WERI-Rb-1 (cell line): Measurements from ENCODE around the gene TM4SF5.

Source experiments
- DNase-seq: peaks from one replicate; pipeline ENCODE4 v3.0.0-alpha.2; 2020
- H3K27ac ChIP-seq: fragments of 250-450 bp; sonication (Bioruptor Pico); 2 replicates; pipeline ENCODE4 v1.5.1; 2020; ENCODE audit warnings: mild to moderate bottlenecking, moderate library complexity
- H3K27me3 ChIP-seq: fragments of 250-450 bp; sonication (Bioruptor Pico); 2 replicates; pipeline ENCODE4 v1.5.1; 2021; ENCODE audit warnings: mild to moderate bottlenecking, low read depth, moderate library complexity; ENCODE audit not compliant: insufficient read depth, severe bottlenecking
- H3K36me3 ChIP-seq: fragments of 250-450 bp; sonication (Bioruptor Pico); 2 replicates; pipeline ENCODE4 v1.5.1; 2020; ENCODE audit warnings: mild to moderate bottlenecking, moderate library complexity
- H3K4me3 ChIP-seq: 2 replicates; pipeline ENCODE4 v1.5.1; 2011; ENCODE audit warnings: low read depth, mild to moderate bottlenecking, control low read depth, low read length
- H3K9me3 ChIP-seq: fragments of 250-450 bp; sonication (Bioruptor Pico); 2 replicates; pipeline ENCODE4 v1.5.1; 2021; ENCODE audit warnings: mild to moderate bottlenecking, moderate library complexity; ENCODE audit not compliant: severe bottlenecking
- TF ChIP-seq, protein P1 (sequence below): IDR thresholded peaks from 2 replicates; pipeline ENCODE4 v1.5.1; 2011; ENCODE audit warnings: low read depth, mild to moderate bottlenecking, control low read depth, inconsistent platforms, low read length

TM4SF5 gene

DNA sequence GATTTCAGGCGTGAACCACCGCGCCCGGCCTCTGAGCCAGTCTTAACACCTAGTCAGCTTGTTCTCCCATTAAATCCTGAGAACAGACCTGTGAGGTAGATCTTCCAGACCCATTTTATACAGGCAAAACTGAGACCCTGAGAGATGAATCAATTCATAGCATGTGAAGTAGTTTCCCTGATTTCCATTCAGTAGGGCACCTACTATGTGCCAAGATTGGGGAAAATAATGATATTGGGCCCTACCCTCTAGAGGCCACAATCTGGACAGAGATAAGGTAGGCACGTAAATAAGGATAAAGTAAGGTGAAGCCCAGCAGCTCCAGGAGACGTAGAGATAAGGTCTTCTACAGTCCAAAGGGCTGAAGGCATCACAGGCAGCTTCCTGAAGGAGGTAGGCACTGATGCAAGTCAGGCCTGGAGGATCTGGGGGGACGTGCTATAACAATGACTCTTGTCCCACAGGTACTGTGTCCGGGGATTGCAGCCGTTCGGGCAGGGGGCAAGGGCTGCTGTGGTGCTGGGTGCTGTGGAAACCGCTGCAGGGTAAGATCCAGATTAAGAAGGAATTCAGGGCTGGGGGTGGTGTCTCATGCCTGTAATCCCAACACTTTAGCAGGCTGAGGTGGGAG, 8.8 kb downstream of the TM4SF5 start:
- no peak for DNase-seq
- no peaks in the 10 kb centered on the region for H3K27me3 ChIP-seq
- TF ChIP-seq, protein P1, sequence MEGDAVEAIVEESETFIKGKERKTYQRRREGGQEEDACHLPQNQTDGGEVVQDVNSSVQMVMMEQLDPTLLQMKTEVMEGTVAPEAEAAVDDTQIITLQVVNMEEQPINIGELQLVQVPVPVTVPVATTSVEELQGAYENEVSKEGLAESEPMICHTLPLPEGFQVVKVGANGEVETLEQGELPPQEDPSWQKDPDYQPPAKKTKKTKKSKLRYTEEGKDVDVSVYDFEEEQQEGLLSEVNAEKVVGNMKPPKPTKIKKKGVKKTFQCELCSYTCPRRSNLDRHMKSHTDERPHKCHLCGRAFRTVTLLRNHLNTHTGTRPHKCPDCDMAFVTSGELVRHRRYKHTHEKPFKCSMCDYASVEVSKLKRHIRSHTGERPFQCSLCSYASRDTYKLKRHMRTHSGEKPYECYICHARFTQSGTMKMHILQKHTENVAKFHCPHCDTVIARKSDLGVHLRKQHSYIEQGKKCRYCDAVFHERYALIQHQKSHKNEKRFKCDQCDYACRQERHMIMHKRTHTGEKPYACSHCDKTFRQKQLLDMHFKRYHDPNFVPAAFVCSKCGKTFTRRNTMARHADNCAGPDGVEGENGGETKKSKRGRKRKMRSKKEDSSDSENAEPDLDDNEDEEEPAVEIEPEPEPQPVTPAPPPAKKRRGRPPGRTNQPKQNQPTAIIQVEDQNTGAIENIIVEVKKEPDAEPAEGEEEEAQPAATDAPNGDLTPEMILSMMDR: no peak

DNA sequence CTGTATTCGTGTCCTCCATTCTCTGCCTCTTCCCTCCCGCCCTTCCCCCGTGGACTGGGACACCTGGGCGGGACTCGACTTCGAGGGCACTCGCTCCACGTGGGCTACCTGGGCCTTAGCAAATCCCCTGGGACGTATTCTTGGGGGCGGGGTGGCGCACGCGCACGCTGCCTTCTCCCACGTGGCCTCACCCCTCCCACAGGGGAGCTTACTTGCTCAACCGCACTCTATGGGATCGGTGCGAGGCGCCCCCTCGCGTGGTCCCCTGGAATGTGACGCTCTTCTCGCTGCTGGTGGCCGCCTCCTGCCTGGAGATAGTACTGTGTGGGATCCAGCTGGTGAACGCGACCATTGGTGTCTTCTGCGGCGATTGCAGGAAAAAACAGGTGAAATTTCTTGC, 11.0 kb downstream of the TM4SF5 start:
- Histone ChIP-seq H3K9me3 (no peaks in the 10 kb centered on the region), H3K27ac (no peak overlapping the region), H3K4me3 (no peak overlapping the region), H3K36me3 (no peaks in the 10 kb centered on the region), H3K27me3 (no peaks in the 10 kb centered on the region)
- TF ChIP-seq, protein P1: no peak
- DNase-seq: no peak

More for the DNA sequence above, 8.8 kb downstream of the TM4SF5 start:
- Histone ChIP-seq H3K27ac (no peak overlapping the region), H3K9me3 (no peaks in the 10 kb centered on the region), H3K36me3 (no peaks in the 10 kb centered on the region), H3K4me3 (no peak overlapping the region)

DNA sequence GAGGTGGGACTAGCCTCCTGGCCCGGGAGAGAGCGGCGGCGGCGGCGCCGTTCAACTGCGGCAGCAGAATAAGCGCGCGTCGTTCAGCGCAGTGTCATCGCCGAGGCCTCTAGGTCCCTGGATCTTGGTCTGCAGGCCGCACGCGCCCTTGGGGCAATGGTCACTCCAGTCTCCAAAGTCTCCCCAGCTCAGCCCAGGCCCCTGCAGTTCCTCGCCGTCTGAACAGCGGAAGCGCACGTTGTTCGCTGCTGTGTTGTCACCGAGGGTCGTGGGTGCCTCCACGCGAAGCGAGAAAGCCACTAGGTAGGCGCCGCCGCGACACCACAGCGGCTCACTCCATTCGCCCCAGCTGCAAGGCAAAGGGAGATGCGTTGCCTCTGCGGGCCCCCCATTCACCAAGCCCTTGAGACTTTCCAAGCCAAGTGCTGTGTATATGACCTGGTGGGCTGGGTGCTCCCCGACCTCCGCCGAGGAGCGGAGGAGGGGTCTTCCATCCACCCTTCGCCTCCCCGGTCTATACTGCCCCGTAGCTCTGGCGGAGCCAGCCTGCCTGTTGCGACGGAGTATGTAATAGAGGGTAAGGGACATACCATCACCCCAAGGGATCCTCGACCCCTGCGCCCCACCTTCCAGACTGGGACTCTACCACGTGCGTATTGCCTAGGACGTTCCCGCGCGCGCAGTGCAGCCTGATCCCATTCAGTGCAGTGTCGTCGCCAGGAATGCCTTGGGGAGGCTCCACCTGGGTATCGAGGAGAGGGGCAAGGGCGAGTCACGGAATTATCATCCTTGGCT, 13.8 kb downstream of the TM4SF5 start:
- H3K4me3 ChIP-seq: peak overlapping the region; percentile 30

DNA sequence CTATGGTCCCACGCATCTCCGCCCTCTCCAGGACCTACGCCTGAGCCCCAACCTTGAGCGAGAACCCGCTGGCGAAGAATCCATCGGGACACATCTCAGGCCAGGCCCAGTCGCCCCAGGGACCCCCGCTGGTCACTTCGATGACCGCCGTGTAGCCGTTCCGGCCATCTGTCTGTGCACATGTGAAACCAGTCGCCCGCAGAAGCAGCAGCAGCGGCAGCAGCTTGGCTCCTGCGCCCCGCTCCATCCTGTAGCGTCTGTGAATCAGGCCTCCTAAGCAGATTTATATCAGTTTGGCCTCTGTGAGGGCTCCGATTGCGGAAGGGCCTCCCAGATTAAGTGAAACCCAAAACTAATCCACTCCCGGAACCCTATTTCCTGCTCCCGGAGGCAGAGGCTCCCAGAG, 14.4 kb downstream of the TM4SF5 start, which contains the start of gene VMO1:
Gene VMO1 (minus strand): TSS at position 259 of the 406 bp plus-strand sequence. CDS start 12 bp downstream, at position 247.
- peak; percentile 91 for DNase-seq
- no peaks in the 10 kb centered on the region for H3K27me3 ChIP-seq
- peak within 1 kb of the TSS; percentile 63 for H3K27ac ChIP-seq
- peak within 1 kb of the TSS; percentile 30 for H3K4me3 ChIP-seq
- no peaks in the 10 kb centered on the region for H3K9me3 ChIP-seq
- TF ChIP-seq, protein P1: no peak
- no peaks in the 10 kb centered on the region for H3K36me3 ChIP-seq

More for the DNA sequence above, 13.8 kb downstream of the TM4SF5 start:
- Histone ChIP-seq H3K27ac (peak overlapping the region; percentile 63), H3K27me3 (no peaks in the 10 kb centered on the region), H3K36me3 (no peaks in the 10 kb centered on the region), H3K9me3 (no peaks in the 10 kb centered on the region)
- TF ChIP-seq, protein P1: no peak
- no peak for DNase-seq

DNA sequence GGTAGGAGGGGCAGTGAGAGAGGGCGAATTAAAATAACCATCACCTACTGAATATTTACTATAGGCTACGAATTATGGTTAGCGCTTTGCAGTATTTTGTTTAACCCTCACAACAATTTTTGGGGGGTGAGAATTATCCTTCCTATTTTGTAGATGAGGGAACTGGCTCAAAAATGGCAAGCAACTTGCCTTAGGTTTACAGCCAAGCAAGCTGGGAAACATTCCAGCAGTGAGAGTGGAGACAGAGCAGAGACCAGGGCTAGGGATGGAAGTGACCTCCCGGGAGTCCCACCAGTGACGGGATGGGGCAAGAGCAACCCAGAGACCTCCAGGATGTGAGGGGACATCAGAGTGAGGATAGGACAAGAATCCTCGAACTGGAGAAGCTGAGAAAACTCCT, 14.8 kb downstream of the TM4SF5 start:
- Histone ChIP-seq H3K9me3 (no peaks in the 10 kb centered on the region), H3K4me3 (no peak overlapping the region), H3K27me3 (no peaks in the 10 kb centered on the region), H3K27ac (peak overlapping the region; percentile 63), H3K36me3 (no peaks in the 10 kb centered on the region)
- no peak for DNase-seq
- TF ChIP-seq, protein P1: no peak
